Measurements from ENCODE around the gene RAD51B.

- TF ChIP-seq POLR2AphosphoS5 (IDR thresholded peaks at IDR 0.05), result no peak
- no peak for TF ChIP-seq EP300 (IDR thresholded peaks at IDR 0.05)
- TF ChIP-seq CTCF (IDR thresholded peaks at IDR 0.05), result no peak
- TF ChIP-seq POLR2A (IDR thresholded peaks at IDR 0.05), result no peak
Observed at GRCh38 chr14:68708343-68708742, 888.8 kb downstream of the RAD51B start.
